GM12873 (cell line): ENCODE data around the gene NFATC3.
A peak's percentile ranks its signal among the peaks of the same experiment; 100 is the strongest.

ENCODE experiments used
- TF ChIP-seq, protein P1 (sequence below): IDR thresholded peaks from 2 replicates; pipeline ENCODE4 v1.5.1; 2012; ENCODE audit warnings: low read depth, mild to moderate bottlenecking, moderate library complexity, low read length, control low read depth; ENCODE audit not compliant: insufficient read depth; ENCODE audit errors: missing control alignments

The NFATC3 gene

DNA sequence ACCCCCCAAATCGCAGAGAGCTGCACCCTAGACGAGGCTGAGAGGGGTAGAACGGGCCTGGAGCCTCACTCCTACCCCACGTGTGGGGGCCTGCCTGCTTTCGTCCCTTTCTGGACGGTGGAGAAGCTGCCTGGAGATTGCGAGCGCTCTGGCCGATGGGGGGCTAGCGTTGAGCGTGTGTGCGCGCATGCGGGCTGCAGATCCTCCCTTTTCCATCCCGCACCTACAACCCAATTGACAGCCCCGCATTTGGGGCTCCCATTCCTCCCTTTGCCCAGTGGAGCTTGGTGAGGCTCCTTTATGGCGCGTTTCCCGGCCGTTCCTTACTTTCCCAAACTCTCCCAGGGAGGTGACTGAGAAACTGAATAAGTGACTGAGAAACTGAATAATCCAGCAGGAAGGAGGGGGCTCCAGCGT lies 151.7 kb downstream of the NFATC3 start:
- TF ChIP-seq, protein P1, sequence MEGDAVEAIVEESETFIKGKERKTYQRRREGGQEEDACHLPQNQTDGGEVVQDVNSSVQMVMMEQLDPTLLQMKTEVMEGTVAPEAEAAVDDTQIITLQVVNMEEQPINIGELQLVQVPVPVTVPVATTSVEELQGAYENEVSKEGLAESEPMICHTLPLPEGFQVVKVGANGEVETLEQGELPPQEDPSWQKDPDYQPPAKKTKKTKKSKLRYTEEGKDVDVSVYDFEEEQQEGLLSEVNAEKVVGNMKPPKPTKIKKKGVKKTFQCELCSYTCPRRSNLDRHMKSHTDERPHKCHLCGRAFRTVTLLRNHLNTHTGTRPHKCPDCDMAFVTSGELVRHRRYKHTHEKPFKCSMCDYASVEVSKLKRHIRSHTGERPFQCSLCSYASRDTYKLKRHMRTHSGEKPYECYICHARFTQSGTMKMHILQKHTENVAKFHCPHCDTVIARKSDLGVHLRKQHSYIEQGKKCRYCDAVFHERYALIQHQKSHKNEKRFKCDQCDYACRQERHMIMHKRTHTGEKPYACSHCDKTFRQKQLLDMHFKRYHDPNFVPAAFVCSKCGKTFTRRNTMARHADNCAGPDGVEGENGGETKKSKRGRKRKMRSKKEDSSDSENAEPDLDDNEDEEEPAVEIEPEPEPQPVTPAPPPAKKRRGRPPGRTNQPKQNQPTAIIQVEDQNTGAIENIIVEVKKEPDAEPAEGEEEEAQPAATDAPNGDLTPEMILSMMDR: no peak

DNA sequence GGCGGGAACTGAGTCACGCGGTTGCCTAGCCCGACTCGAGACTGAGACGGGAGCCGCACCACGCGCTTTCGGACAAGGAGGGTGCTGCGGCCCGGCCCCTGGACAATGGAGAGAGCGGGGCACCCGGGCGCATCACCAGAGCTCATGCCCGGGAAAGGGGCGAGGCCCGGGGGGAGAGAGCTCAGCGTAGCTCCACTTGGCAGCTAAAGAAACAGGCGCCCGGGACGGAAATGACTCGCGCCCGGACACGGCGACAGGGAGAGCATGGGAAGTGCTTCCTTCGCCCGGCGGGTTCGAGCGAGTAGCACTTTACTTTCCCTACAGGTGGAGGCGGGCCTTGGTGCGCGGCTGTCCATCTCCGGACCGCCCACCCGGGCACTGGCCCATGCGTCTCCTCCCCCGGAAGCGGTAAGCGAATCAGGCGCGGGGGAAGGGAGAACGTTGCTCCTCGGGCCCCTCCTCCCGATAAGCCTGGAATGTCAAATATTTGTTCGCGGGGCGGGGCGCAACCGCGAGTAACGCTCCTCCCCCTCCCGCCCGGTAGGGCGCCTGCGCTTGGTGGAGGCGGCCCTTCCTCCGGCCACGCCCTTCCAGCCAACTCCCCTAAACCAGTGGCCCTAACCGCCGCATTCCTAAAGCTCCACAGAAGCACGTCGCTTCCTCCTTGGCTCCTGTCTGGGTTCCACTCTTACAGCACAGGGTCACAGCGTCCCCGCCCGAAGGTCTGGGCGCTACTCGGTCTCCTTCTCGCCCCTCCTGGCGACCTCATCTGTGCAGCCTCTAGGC lies 152.3 kb downstream of the NFATC3 start:
- TF ChIP-seq, protein P1: peak; percentile 6

DNA sequence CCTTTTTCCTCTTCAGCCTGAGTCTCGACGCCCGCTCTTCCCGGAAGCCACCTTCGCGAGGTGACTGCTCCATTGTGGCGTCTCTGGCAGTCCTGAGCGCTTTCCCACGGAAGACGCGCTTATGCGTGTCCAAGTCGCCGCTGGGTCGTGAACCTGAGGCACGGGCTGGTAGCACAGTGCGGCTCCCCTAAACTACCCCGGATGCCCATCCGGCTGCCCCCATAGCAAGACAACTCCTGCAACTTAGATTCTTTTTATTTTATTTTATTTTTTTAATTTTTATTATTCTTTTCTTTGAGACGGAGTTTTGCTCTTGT lies 152.8 kb downstream of the NFATC3 start:
- TF ChIP-seq, protein P1: no peak

DNA sequence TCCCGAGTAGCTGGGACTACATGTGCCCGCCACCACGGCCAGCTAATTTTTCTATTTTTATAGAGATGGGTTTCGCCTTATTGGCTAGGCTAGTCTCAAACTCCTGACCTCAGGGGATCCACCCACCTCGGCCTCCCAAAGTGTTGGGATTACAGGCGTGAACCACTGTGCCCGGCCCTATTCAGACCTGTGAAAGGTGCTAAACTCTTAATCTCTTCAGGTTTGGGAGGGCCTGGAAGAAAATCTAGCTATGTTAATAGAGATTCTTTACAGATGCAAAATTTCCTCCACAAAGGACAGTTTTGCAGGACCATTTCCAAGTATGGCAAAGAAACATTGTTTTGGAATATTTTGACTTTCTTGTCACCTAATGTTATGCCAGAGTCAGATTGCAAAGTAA lies 156.9 kb downstream of the NFATC3 start:
- TF ChIP-seq, protein P1: no peak

DNA sequence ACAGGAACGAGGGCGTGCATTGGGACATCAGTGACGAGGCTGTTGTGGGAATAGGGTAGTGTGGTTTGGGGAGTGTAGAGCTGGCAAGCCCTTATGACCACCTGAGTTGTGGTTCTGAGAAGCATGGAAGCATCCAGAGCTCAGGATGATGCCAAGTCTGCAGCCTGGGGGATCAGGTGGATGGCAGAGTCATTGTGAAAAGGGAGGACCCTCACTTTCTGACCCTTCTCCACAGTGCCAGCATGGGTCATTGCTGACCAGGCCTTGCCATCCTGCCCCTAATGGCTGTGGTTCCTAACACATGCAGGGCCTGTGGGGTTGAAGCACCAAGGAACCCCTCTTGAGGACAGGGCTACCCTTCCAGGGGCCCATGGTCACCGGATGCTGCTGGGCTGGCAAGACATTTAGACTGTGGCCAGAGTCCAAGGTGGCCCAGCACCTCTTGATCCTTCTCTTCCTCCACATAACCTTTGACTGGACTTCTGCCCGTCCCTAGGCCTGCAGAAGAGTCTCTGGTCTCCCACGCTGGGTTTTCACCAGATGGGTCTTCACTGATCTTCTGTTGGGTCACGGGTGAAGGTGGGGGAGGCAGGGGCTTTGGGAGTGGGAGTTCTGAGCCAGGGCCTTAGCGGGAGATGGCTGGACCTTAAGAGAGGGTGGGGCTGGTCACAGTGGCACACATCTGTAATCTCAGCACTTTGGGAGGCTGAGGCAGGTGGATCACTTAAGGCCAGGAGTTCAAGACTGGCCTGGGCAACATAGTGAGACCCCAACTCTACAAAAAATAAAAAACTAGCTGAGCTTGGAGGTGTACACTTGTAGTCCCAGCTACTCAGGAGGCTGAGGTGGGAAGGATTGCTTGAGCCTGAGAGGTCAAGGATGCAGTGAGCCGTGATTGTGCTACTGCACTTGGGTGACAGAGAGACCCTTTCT lies 158.0 kb downstream of the NFATC3 start:
- TF ChIP-seq, protein P1: no peak

DNA sequence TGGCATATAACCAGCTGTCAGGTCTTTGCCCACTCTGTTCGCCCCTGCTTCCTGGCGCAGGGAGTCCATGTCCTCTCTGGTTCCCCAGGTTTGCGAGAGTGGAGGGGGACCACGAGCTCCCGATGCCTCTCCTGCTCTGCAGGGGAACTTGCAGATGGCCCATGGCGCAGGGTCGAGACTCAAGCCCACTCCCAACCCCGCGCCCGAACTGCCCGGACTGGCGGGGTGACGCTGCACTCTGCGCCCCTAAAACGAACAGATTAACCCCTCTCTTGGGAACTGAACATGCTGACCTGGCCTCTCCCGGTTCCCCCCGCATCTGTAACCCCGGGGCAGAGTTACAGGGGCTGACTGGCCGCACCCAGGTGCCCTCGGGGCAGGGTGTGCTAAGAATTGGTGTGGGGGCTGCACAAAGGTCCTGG lies 159.3 kb downstream of the NFATC3 start:
- TF ChIP-seq, protein P1: no peak

DNA sequence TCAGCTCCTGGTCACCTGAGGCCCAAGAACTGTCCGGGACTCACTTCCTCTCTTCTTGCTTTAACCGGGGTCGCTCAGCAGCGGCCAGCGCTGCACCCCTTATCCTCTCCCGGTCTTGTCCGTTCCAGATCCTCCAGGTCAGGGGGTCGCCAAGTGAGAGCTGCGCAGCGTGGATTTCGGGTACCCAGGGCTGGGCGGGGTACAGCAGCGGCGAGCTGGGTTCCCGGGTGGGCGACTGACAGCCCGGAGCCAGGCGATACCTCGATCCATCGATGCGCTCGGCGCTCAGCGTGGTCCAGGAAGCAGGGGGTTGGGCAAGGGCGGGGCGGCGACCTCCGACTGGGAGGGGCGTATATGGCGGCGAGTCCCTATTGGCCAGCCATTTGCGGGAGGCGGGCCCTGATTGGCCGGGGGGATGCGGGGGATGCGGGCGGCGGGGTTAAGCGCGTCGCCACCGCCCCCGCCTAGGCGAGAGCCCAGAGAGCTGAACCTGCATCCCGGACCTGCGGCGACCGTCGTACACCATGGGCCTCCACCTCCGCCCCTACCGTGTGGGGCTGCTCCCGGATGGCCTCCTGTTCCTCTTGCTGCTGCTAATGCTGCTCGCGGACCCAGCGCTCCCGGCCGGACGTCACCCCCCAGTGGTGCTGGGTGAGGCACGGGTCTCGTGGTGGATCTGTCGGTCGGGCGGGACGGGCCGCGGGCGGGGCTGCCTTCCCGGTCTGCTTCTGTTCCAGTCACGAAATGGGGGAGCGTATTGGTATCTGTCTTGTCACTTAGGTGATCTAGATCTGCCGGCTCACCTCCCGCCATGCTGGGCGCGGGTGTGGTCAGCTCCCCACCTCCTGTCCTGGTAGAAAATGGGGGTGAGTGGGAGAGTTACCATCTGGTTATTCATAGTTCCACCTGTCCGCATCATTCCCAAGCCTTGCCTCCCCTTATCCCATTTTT lies 160.0 kb downstream of the NFATC3 start, which contains the start of gene PLA2G15:
TSS of gene PLA2G15 (plus strand) at position 471 of the 951 bp plus-strand sequence. CDS start at position 525, 54 bp downstream.
- TF ChIP-seq, protein P1: no peak
